SK-N-DZ (cell line): ENCODE measurements around the gene FAXDC2. TPM values are rescaled to one million over a fixed set of nuclear protein-coding genes. Genes with fewer than 3 reads are reported as not detected.

Experiments
- DNase-seq: peaks from one replicate; pipeline ENCODE4 v3.0.0-alpha.2; 2015; ENCODE audit warnings: low spot score
- polyA plus RNA-seq, 2 experiments: library from polyadenylated mRNA; depleted of rRNA; stranded (reverse); fragments of >200 nt; gene quantifications; 2 replicates each; pipeline ENCODE4 v1.2.3, GENCODE V29; 2014

The FAXDC2 gene
- 6.4 and 9.5 TPM in 2 replicates for polyA plus RNA-seq (2014; cell fraction: cytosol; rRNA removed)
- polyA plus RNA-seq (2014; cell fraction: nucleus; rRNA removed): 6.4 and 9.0 TPM in 2 replicates

- peak; percentile 71 for DNase-seq
Observed at GRCh38 chr5:154850255-154851062, at the start of gene FAXDC2. FAXDC2 (minus strand) TSS chr5:154850603; CDS start chr5:154838178, 12,425 bp downstream.

- no peak for DNase-seq
Observed at GRCh38 chr5:154900066-154900465, 49.7 kb upstream of the FAXDC2 start.

- no peak for DNase-seq
Observed at GRCh38 chr5:154899151-154899816, 48.9 kb upstream of the FAXDC2 start.

GRCh38 chr5:154898210-154898609, 47.8 kb upstream of the FAXDC2 start:
- no peak for DNase-seq

GRCh38 chr5:154896562-154897165, 46.3 kb upstream of the FAXDC2 start:
- DNase-seq: no peak

GRCh38 chr5:154895606-154896561, 45.5 kb upstream of the FAXDC2 start:
- DNase-seq: no peak

- no peak for DNase-seq
Observed at GRCh38 chr5:154893381-154893780, 43.0 kb upstream of the FAXDC2 start.

- no peak for DNase-seq
Observed at GRCh38 chr5:154892369-154892771, 42.0 kb upstream of the FAXDC2 start.

- DNase-seq: no peak
Observed at GRCh38 chr5:154885439-154885838, 35.0 kb upstream of the FAXDC2 start.

GRCh38 chr5:154884424-154884823, 34.0 kb upstream of the FAXDC2 start:
- DNase-seq: no peak

- DNase-seq: no peak
Observed at GRCh38 chr5:154881986-154882385, 31.6 kb upstream of the FAXDC2 start.

- DNase-seq: no peak
Observed at GRCh38 chr5:154878642-154879335, 28.4 kb upstream of the FAXDC2 start.

- DNase-seq: no peak
Observed at GRCh38 chr5:154873791-154874331, 23.5 kb upstream of the FAXDC2 start.

GRCh38 chr5:154871734-154872133, 21.3 kb upstream of the FAXDC2 start:
- no peak for DNase-seq

- no peak for DNase-seq
Observed at GRCh38 chr5:154868702-154869101, 18.3 kb upstream of the FAXDC2 start.

- no peak for DNase-seq
Observed at GRCh38 chr5:154866841-154867240, 16.4 kb upstream of the FAXDC2 start.

GRCh38 chr5:154865466-154866184, 15.2 kb upstream of the FAXDC2 start:
- no peak for DNase-seq

GRCh38 chr5:154863291-154864080, 13.1 kb upstream of the FAXDC2 start:
- no peak for DNase-seq

GRCh38 chr5:154862766-154863165, 12.4 kb upstream of the FAXDC2 start:
- DNase-seq: no peak
